K562 (cell line): ENCODE data around the gene UGT1A9. TPM values are rescaled to one million over a fixed set of nuclear protein-coding genes. Genes with fewer than 3 reads are reported as not detected.

Experiments used
- ATAC-seq: fragments of 200-7000 bp; cut with Tn5 transposase; 3 replicates; pipeline ENCODE4 v1.9.1; 2020; ENCODE audit warnings: moderate library complexity
- BruUV-seq: library from RNA; stranded (reverse); fragments of 400-500 nt; replicated peaks from 2 replicates; lab custom pipeline; 2021; lab: Mats Ljungman, UMichigan
- CTCF ChIA-PET: fragments of 300-600 bp; formaldehyde crosslinking; extraction: SDS; loops from one replicate; lab custom pipeline; 2021; ENCODE audit warnings: low intra/inter-chr PET ratio; lab: Yijun Ruan, JAX
- POLR2A ChIA-PET: fragments of 300-600, 350-650 bp; sonication (Branson Sonifier 250); formaldehyde crosslinking; extraction: SDS; loops from one replicate; lab custom pipeline; 2021; ENCODE audit warnings: antibody characterized with exemption, inconsistent platforms; lab: Yijun Ruan, JAX
- DNase-seq, 4 experiments: peaks; one replicate each; pipeline versions ENCODE4 v3.0.0 to v3.0.0-alpha.2; 2011 to 2018; ENCODE audit warnings: low spot score in 3 of 4, mixed read lengths in 3 of 4; ENCODE audit errors: extremely low read depth in 1 of 4
- FAIRE-seq: peaks from 2 replicates; lab custom pipeline; 2011; peaks lifted over from hg19 to GRCh38; lab: Jason Lieb, UNC
- H2AFZ ChIP-seq: 2 replicates; pipeline ENCODE4 v1.6.0; 2011; ENCODE audit warnings: low read depth, low read length, control low read depth, inconsistent platforms
- H3K27ac ChIP-seq: fragments of 200-600 bp; 3 replicates; pipeline ENCODE4 v1.8.0; 2011; ENCODE audit warnings: low read depth, mild to moderate bottlenecking, control low read depth, inconsistent platforms, low read length, moderate library complexity, mixed read lengths; ENCODE audit errors: extremely low read depth
- H3K27me3 ChIP-seq, 2 experiments: fragments of 300-600 bp in 1 of 2; 2 replicates in 1 of 2; 3 replicates in 1 of 2; pipeline versions ENCODE4 v1.6.0 to v1.8.0; 2011; ENCODE audit warnings: inconsistent platforms in 2 of 2, low read length in 2 of 2, mild to moderate bottlenecking in 1 of 2, mixed read lengths in 1 of 2, moderate library complexity in 1 of 2; ENCODE audit not compliant: control insufficient read depth in 2 of 2, insufficient read depth in 2 of 2
- H3K36me3 ChIP-seq: fragments of 300-600 bp; 3 replicates; pipeline ENCODE4 v1.8.0; 2011; ENCODE audit warnings: mild to moderate bottlenecking, low read length, inconsistent platforms; ENCODE audit not compliant: control insufficient read depth, insufficient read depth
- H3K4me1 ChIP-seq, 2 experiments: fragments of 200-600 bp in 1 of 2; replicated peaks in 1 of 2; 2 replicates in 1 of 2; 3 replicates in 1 of 2; pipeline versions ENCODE4 v1.5.1 to v1.8.0; 2011; ENCODE audit warnings: inconsistent platforms in 2 of 2, low read length in 2 of 2, mild to moderate bottlenecking in 1 of 2, mixed read lengths in 1 of 2, moderate library complexity in 1 of 2; ENCODE audit not compliant: control insufficient read depth in 2 of 2, insufficient read depth in 2 of 2
- H3K4me2 ChIP-seq: 2 replicates; pipeline ENCODE4 v1.6.1; 2011; ENCODE audit warnings: low read length, control low read depth, inconsistent platforms, mixed read lengths; ENCODE audit not compliant: insufficient read depth
- H3K4me3 ChIP-seq: fragments of 200-600 bp; sonication (generic), shearing (Covaris generic); 2 replicates; pipeline ENCODE4 v1.5.1; 2016; ENCODE audit warnings: control low read depth, inconsistent platforms
- H3K79me2 ChIP-seq: fragments of 200-600 bp; 3 replicates; pipeline ENCODE4 v1.8.0; 2011; ENCODE audit warnings: low read length, inconsistent platforms; ENCODE audit not compliant: control insufficient read depth, insufficient read depth
- H3K9ac ChIP-seq, 2 experiments: 2 replicates each; pipeline versions ENCODE4 v1.6.0 to v1.6.1; 2011; ENCODE audit warnings: low read depth in 2 of 2, low read length in 2 of 2, control low read depth in 1 of 2, inconsistent platforms in 1 of 2, mild to moderate bottlenecking in 1 of 2, mixed read lengths in 1 of 2; ENCODE audit not compliant: insufficient read depth in 1 of 2
- H3K9me1 ChIP-seq: one replicate; pipeline ENCODE4 v1.6.0; 2011; ENCODE audit warnings: inconsistent platforms, mild to moderate bottlenecking, low read length, moderate library complexity; ENCODE audit not compliant: control insufficient read depth, insufficient read depth
- H3K9me3 ChIP-seq: replicated peaks from 2 replicates; pipeline ENCODE4 v1.5.1; 2011; ENCODE audit warnings: low read depth, low read length, inconsistent platforms; ENCODE audit not compliant: control insufficient read depth, insufficient read depth
- H4K20me1 ChIP-seq: replicated peaks from 2 replicates; pipeline ENCODE4 v1.6.1; 2011; ENCODE audit warnings: low read length, inconsistent platforms, mixed read lengths; ENCODE audit not compliant: control insufficient read depth, insufficient read depth
- HMGXB4 ChIP-seq: sonication (generic); formaldehyde crosslinking; IDR thresholded peaks from 2 replicates; pipeline ENCODE4 v1.8.1; 2023; ENCODE audit warnings: mild to moderate bottlenecking, missing genetic modification reagents
- MAX ChIP-seq: sonication (generic); formaldehyde crosslinking; IDR thresholded peaks from 2 replicates; pipeline ENCODE4 v1.9.0; 2022; ENCODE audit warnings: mild to moderate bottlenecking, missing genetic modification reagents
- NCOA4 ChIP-seq: fragments of 450-650 bp; IDR thresholded peaks from 2 replicates; pipeline ENCODE4 v1.6.1; 2018; ENCODE audit warnings: mild to moderate bottlenecking; ENCODE audit not compliant: partially characterized antibody
- NRF1 ChIP-seq, 2 experiments: fragments of 450-650 bp; IDR thresholded peaks in 1 of 2; conservative IDR thresholded peaks in 1 of 2; 2 replicates each; pipeline ENCODE4 v1.6.1; 2014; ENCODE audit warnings: mild to moderate bottlenecking in 2 of 2
- POLR2AphosphoS2 ChIP-seq: IDR thresholded peaks from 2 replicates; pipeline ENCODE4 v1.6.1; 2012; ENCODE audit warnings: low read length, improper control_type of control experiment
- SPI1 ChIP-seq: IDR thresholded peaks from 2 replicates; pipeline ENCODE4 v1.6.1; 2011; ENCODE audit warnings: low read depth, low read length, control low read depth, borderline replicate concordance
- ZNF431 ChIP-seq: sonication (generic); formaldehyde crosslinking; IDR thresholded peaks from 2 replicates; pipeline ENCODE4 v1.8.0; 2022; ENCODE audit warnings: mild to moderate bottlenecking, missing genetic modification reagents
- ZNF449 ChIP-seq: fragments of 250-450 bp; sonication (Bioruptor Pico); IDR thresholded peaks from 2 replicates; pipeline ENCODE4 v1.8.0; 2022; ENCODE audit warnings: moderate library complexity, mild to moderate bottlenecking, inconsistent platforms
- in situ Hi-C: fragments of 300-500 bp; cut with MboI; formaldehyde crosslinking; loops from 4 replicates; pipeline ENCODE4 v1.15.0; 2018; ENCODE audit warnings: inconsistent platforms, mixed read lengths
- intact Hi-C: fragments of 100-400 bp; cut with micrococcal nuclease; formaldehyde crosslinking; loops from 2 replicates; pipeline ENCODE4 v1.14.2; 2022
- polyA plus RNA-seq, 8 experiments: library from polyadenylated mRNA; depleted of rRNA in 4 of 8; stranded (reverse) in 5 of 8; unstranded in 3 of 8; fragments of >200 nt; fragmentation: Nextera tagmentation in 2 of 8; fragmentation: Illumina TruSeq in 1 of 8; extraction: Ambion mirVana in 2 of 8; extraction: Trizol in 1 of 8; gene quantifications; 2 replicates each; pipeline versions ENCODE4 v1.2.1 to v1.2.3, GENCODE V29; 2011 to 2014; ENCODE audit warnings: inconsistent platforms in 1 of 8, missing spikeins in 1 of 8
- total RNA-seq, 7 experiments: library from RNA; depleted of rRNA in 6 of 7; stranded (reverse); fragments of >200 nt in 6 of 7; fragmentation: Illumina TruSeq in 2 of 7; extraction: Trizol in 2 of 7; gene quantifications; 2 replicates each; pipeline versions ENCODE4 v1.2.1 to v1.2.3, GENCODE V29; 2011 to 2021; ENCODE audit warnings: low replicate concordance in 1 of 7

UGT1A9 gene
- total and polyA plus RNA-seq, 9 of the 15 experiments (the other 6 are each of a cell fraction or from before 2014, with no cell fraction given), result 0.09 TPM; not detected in 8

- TF ChIP-seq MAX (no peak), ZNF431 (CRISPR knock-in tag) (no peak), HMGXB4 (CRISPR knock-in tag) (no peak), NRF1 (conservative IDR thresholded peaks at IDR 0.05 in 1 of 2, IDR thresholded peaks at IDR 0.05 in 1 of 2) (no peak), POLR2AphosphoS2 (no peak), ZNF449 (no peak)
Measured at GRCh38 chr2:233688341-233688740, 16.6 kb downstream of the UGT1A9 start (continued).

- no peak overlapping the region for H3K4me2 ChIP-seq
- H3K4me1 ChIP-seq, result no peaks in the 10 kb centered on the region
- H3K4me3 ChIP-seq, result no peak overlapping the region
- DNase-seq (no peak), FAIRE-seq (no peak), ATAC-seq (no peak)
- no peaks in the 10 kb centered on the region for H3K9me1 ChIP-seq
- intact Hi-C loops, result no loop called here
- no peaks in the 10 kb centered on the region for H3K9me3 ChIP-seq
- no TSS peak for BruUV-seq
- peaks cover 0 to 8% of the 10 kb centered on the region in 2 experiments; a peak in 3 of 5 replicates for H3K27me3 ChIP-seq
- no peaks in the 10 kb centered on the region for H3K79me2 ChIP-seq
- H3K36me3 ChIP-seq, result no peaks in the 10 kb centered on the region
- ChIA-PET CTCF (interaction anchor here (0.6 kb wide), 1 partner anchor 103 kb away, joined by 4 read pairs; no protein-coding TSS in a partner anchor), POLR2A (no interaction called here)
- TF ChIP-seq SPI1 (0 out of 2 replicates have a peak, but pooled peaks have one; percentile 26), NCOA4 (no peak)
- in situ Hi-C loops, result no loop called here
- H3K9ac ChIP-seq, result no peak overlapping the region
- no peak overlapping the region for H2AFZ ChIP-seq
- no peaks in the 10 kb centered on the region; the same call in 1 of the 2 replicates for H4K20me1 ChIP-seq
- no peak overlapping the region for H3K27ac ChIP-seq
Measured at GRCh38 chr2:233689031-233689430, 17.3 kb downstream of the UGT1A9 start.
